GM12892 (cell line): ENCODE measurements around the gene CCDC85C.

ENCODE experiments used
- DNase-seq: peaks from one replicate; pipeline ENCODE4 v3.0.0; 2011; ENCODE audit not compliant: insufficient read length
- FAIRE-seq: peaks from 2 replicates; lab custom pipeline; 2011; peaks lifted over from hg19 to GRCh38; lab: Jason Lieb, UNC
- POLR2A ChIP-seq: IDR thresholded peaks from 2 replicates; pipeline ENCODE4 v1.6.1; 2011; ENCODE audit warnings: low read depth, low read length, control low read depth
- POLR2AphosphoS5 ChIP-seq: IDR thresholded peaks from 2 replicates; pipeline ENCODE4 v1.6.1; 2011; ENCODE audit warnings: low read depth, low read length, control low read depth
- TAF1 ChIP-seq: IDR thresholded peaks from 2 replicates; pipeline ENCODE4 v1.6.1; 2011; ENCODE audit warnings: low read depth, mild to moderate bottlenecking, control low read depth, low read length, borderline replicate concordance

The CCDC85C gene

GRCh38 chr14:99508896-99509629, 94.9 kb downstream of the CCDC85C start:
- TF ChIP-seq POLR2AphosphoS5, result 0 out of 2 replicates have a peak, but pooled peaks have one; percentile 7
- no peak for TF ChIP-seq TAF1
- DNase-seq (no peak), FAIRE-seq (no peak)

GRCh38 chr14:99507860-99508640, 96.0 kb downstream of the CCDC85C start:
- TF ChIP-seq POLR2AphosphoS5 (no peak), TAF1 (no peak), POLR2A (no peak)
- DNase-seq, result no peak
- FAIRE-seq, result no peak

- DNase-seq, result no peak
- no peak for TF ChIP-seq TAF1
- TF ChIP-seq POLR2A, result no peak
- no peak for TF ChIP-seq POLR2AphosphoS5
- no peak for FAIRE-seq
These were observed 97.7 kb downstream of the CCDC85C start for GRCh38 chr14:99506276-99506675.

- no peak for TF ChIP-seq POLR2AphosphoS5
- no peak for TF ChIP-seq POLR2A
- TF ChIP-seq TAF1, result no peak
- DNase-seq, result no peak
- FAIRE-seq, result no peak
These were observed 98.9 kb downstream of the CCDC85C start for GRCh38 chr14:99505089-99505488.

- DNase-seq (no peak), FAIRE-seq (no peak)
- TF ChIP-seq TAF1, result no peak
- no peak for TF ChIP-seq POLR2A
- TF ChIP-seq POLR2AphosphoS5, result no peak
These were observed 100.1 kb downstream of the CCDC85C start for GRCh38 chr14:99503848-99504453.

GRCh38 chr14:99502989-99503421, 101.0 kb downstream of the CCDC85C start:
- no peak for FAIRE-seq
- no peak for TF ChIP-seq TAF1
- TF ChIP-seq POLR2AphosphoS5, result no peak
- no peak for TF ChIP-seq POLR2A
- DNase-seq, result no peak

- FAIRE-seq, result no peak
- TF ChIP-seq POLR2AphosphoS5 (no peak), TAF1 (no peak), POLR2A (no peak)
- no peak for DNase-seq
These were observed 106.1 kb downstream of the CCDC85C start for GRCh38 chr14:99497894-99498293.

GRCh38 chr14:99497341-99497740, 106.7 kb downstream of the CCDC85C start:
- no peak for DNase-seq
- TF ChIP-seq TAF1, result no peak
- TF ChIP-seq POLR2A, result no peak
- no peak for TF ChIP-seq POLR2AphosphoS5
- no peak for FAIRE-seq

- TF ChIP-seq TAF1, result no peak
- no peak for TF ChIP-seq POLR2AphosphoS5
- TF ChIP-seq POLR2A, result no peak
- DNase-seq (no peak), FAIRE-seq (no peak)
These were observed 119.9 kb downstream of the CCDC85C start for GRCh38 chr14:99484106-99484505.

GRCh38 chr14:99481745-99482099, 122.3 kb downstream of the CCDC85C start:
- FAIRE-seq (peak; percentile 77), DNase-seq (no peak)
- no peak for TF ChIP-seq TAF1
- TF ChIP-seq POLR2A, result no peak
- TF ChIP-seq POLR2AphosphoS5, result no peak
